Parathyroid adenoma (tissue), 2 donors: ENCODE measurements around the gene UFC1.

Experiments
- H2AFZ ChIP-seq: fragments of 300-600 bp; sonication (generic); one replicate; pipeline ENCODE4 v1.7.0; 2017; ENCODE audit warnings: antibody characterized with exemption, mild to moderate bottlenecking
- H3K27ac ChIP-seq: fragments of 300-600 bp; sonication (generic); one replicate; pipeline ENCODE4 v1.7.0; 2017
- H3K27me3 ChIP-seq: fragments of 300-600 bp; sonication (generic); one replicate; pipeline ENCODE4 v1.7.0; 2017; ENCODE audit warnings: low read length; ENCODE audit not compliant: control insufficient read depth, insufficient read depth
- H3K36me3 ChIP-seq: fragments of 300-600 bp; sonication (generic); one replicate; pipeline ENCODE4 v1.7.0; 2017; ENCODE audit warnings: low read length; ENCODE audit not compliant: control insufficient read depth, insufficient read depth
- H3K4me1 ChIP-seq: fragments of 300-600 bp; sonication (generic); one replicate; pipeline ENCODE4 v1.7.0; 2017; ENCODE audit warnings: control low read depth
- H3K4me2 ChIP-seq: fragments of 300-600 bp; sonication (generic); one replicate; pipeline ENCODE4 v1.7.0; 2017; ENCODE audit warnings: low read length
- H3K4me3 ChIP-seq: fragments of 300-600 bp; sonication (generic); one replicate; pipeline ENCODE4 v1.7.0; 2017; ENCODE audit warnings: low read depth, low read length
- H3K79me2 ChIP-seq: fragments of 300-600 bp; sonication (generic); one replicate; pipeline ENCODE4 v1.7.0; 2017; ENCODE audit warnings: control low read depth
- H3K9ac ChIP-seq: fragments of 300-600 bp; sonication (generic); one replicate; pipeline ENCODE4 v1.7.0; 2017; ENCODE audit warnings: mild to moderate bottlenecking
- H3K9me3 ChIP-seq: fragments of 300-600 bp; sonication (generic); one replicate; pipeline ENCODE4 v1.7.0; 2017; ENCODE audit warnings: low read length; ENCODE audit not compliant: control insufficient read depth
- CTCF ChIP-seq: fragments of 300-600 bp; sonication (generic); IDR thresholded peaks from one replicate; pipeline ENCODE4 v1.7.0; 2017; ENCODE audit warnings: antibody characterized with exemption, mild to moderate bottlenecking
- donor health status: primary hyperparathyroidism.

UFC1 gene

GRCh38 chr1:161176468-161177111 is 22.8 kb downstream of the UFC1 start:
- H3K27ac ChIP-seq = peak overlapping the region; percentile 88
- H3K79me2 ChIP-seq = peaks cover 4% of the 10 kb centered on the region
- no peaks in the 10 kb centered on the region for H3K27me3 ChIP-seq
- no peak for TF ChIP-seq CTCF
- peaks cover 3% of the 10 kb centered on the region for H3K4me1 ChIP-seq
- no peaks in the 10 kb centered on the region for H3K9me3 ChIP-seq
- H3K36me3 ChIP-seq = no peaks in the 10 kb centered on the region
- H3K4me3 ChIP-seq = peak overlapping the region; percentile 98
- H2AFZ ChIP-seq = peak overlapping the region; percentile 93
- H3K4me2 ChIP-seq = peak overlapping the region; percentile 100
- H3K9ac ChIP-seq = peak overlapping the region; percentile 7

GRCh38 chr1:161177112-161177935 is 23.5 kb downstream of the UFC1 start, which contains the start of gene B4GALT3:
TSS of gene B4GALT3 (minus strand) at chr1:161177507. CDS start at chr1:161176060, 1,447 bp downstream.
- peak within 1 kb of the TSS; percentile 100 for H3K4me2 ChIP-seq
- peaks cover 3% of the 10 kb centered on the region for H3K4me1 ChIP-seq
- no peaks in the 10 kb centered on the region for H3K27me3 ChIP-seq
- peak within 1 kb of the TSS; percentile 93 for H2AFZ ChIP-seq
- H3K27ac ChIP-seq = peak within 1 kb of the TSS; percentile 88
- no peak for TF ChIP-seq CTCF
- H3K9me3 ChIP-seq = no peaks in the 10 kb centered on the region
- peaks cover 4% of the 10 kb centered on the region for H3K79me2 ChIP-seq
- H3K4me3 ChIP-seq = peak within 1 kb of the TSS; percentile 98
- H3K9ac ChIP-seq = peak within 1 kb of the TSS; percentile 7
- no peaks in the 10 kb centered on the region for H3K36me3 ChIP-seq

GRCh38 chr1:161177936-161178244 is 24.1 kb downstream of the UFC1 start:
- peaks cover 3% of the 10 kb centered on the region for H3K4me1 ChIP-seq
- H3K9ac ChIP-seq = no peak overlapping the region
- no peaks in the 10 kb centered on the region for H3K9me3 ChIP-seq
- no peaks in the 10 kb centered on the region for H3K27me3 ChIP-seq
- H3K4me2 ChIP-seq = peak overlapping the region; percentile 100
- peak overlapping the region; percentile 93 for H2AFZ ChIP-seq
- TF ChIP-seq CTCF = no peak
- H3K36me3 ChIP-seq = no peaks in the 10 kb centered on the region
- H3K27ac ChIP-seq = peak overlapping the region; percentile 88
- H3K4me3 ChIP-seq = peak overlapping the region; percentile 98
- peaks cover 4% of the 10 kb centered on the region for H3K79me2 ChIP-seq

- Histone ChIP-seq H2AFZ (no peak overlapping the region), H3K9ac (no peak overlapping the region), H3K4me1 (peaks cover 3% of the 10 kb centered on the region), H3K36me3 (no peaks in the 10 kb centered on the region), H3K4me3 (no peak overlapping the region), H3K4me2 (no peak overlapping the region), H3K79me2 (peaks cover 4% of the 10 kb centered on the region), H3K9me3 (no peaks in the 10 kb centered on the region), H3K27ac (no peak overlapping the region), H3K27me3 (no peaks in the 10 kb centered on the region)
- no peak for TF ChIP-seq CTCF
Measured at GRCh38 chr1:161179698-161180097, 25.9 kb downstream of the UFC1 start.
